ENCODE data around the gene KCNJ12. TPM values are rescaled to one million over a fixed set of nuclear protein-coding genes. Genes with fewer than 3 reads are reported as not detected.
A peak's percentile ranks its signal among the peaks of the same experiment; 100 is the strongest.
"Not testable (repeated sequence)": the region's sequence is repeated elsewhere in the genome, so short reads cannot be mapped to it uniquely, and the experiment has no call there.

Gene KCNJ12
- total RNA-seq, 4 donors from 2014 or later, result 0.94 to 1.7 TPM; not detected in 2

GRCh38 chr17:21425321-21425720 lies 49.2 kb downstream of the KCNJ12 start:
- H3K36me3 ChIP-seq, result no peaks in the 10 kb centered on the region

DNA sequence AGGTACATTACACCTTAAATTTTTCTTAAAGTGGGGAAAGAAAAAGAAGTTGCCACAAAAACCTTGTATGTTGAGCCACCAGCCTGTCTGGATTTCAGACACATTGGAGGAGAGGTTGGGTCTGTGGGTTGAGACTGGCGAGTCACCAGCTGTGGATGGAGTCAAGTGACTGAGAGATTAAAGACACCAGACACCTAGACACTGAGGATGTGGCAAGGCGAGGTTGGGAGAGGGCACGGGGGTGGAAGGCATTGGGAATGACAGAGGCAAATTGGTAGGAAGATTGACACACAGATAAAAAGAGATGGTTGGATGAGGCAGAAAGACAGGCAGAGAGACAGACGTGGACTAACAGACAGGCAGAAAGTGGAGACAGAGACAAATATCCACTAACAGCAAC lies 49.6 kb downstream of the KCNJ12 start:
- Histone ChIP-seq H3K27ac (no peak overlapping the region), H3K36me3 (no peaks in the 10 kb centered on the region), H3K4me1 (no peaks in the 10 kb centered on the region), H3K9me3 (no peaks in the 10 kb centered on the region), H3K4me3 (no peak overlapping the region), H3K27me3 (no peaks in the 10 kb centered on the region)
- no peak for TF ChIP-seq POLR2A (IDR thresholded peaks at IDR 0.05)
- TF ChIP-seq, protein P1, sequence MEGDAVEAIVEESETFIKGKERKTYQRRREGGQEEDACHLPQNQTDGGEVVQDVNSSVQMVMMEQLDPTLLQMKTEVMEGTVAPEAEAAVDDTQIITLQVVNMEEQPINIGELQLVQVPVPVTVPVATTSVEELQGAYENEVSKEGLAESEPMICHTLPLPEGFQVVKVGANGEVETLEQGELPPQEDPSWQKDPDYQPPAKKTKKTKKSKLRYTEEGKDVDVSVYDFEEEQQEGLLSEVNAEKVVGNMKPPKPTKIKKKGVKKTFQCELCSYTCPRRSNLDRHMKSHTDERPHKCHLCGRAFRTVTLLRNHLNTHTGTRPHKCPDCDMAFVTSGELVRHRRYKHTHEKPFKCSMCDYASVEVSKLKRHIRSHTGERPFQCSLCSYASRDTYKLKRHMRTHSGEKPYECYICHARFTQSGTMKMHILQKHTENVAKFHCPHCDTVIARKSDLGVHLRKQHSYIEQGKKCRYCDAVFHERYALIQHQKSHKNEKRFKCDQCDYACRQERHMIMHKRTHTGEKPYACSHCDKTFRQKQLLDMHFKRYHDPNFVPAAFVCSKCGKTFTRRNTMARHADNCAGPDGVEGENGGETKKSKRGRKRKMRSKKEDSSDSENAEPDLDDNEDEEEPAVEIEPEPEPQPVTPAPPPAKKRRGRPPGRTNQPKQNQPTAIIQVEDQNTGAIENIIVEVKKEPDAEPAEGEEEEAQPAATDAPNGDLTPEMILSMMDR (IDR thresholded peaks at IDR 0.05), result no peak
- DNase-seq, result no peak

More at GRCh38 chr17:21425321-21425720, 49.2 kb downstream of the KCNJ12 start:
- Histone ChIP-seq H3K27ac (no peak overlapping the region), H3K27me3 (no peaks in the 10 kb centered on the region), H3K4me3 (no peak overlapping the region), H3K4me1 (no peaks in the 10 kb centered on the region), H3K9me3 (no peaks in the 10 kb centered on the region)
- TF ChIP-seq, protein P1 (IDR thresholded peaks at IDR 0.05), result no peak
- TF ChIP-seq POLR2A (IDR thresholded peaks at IDR 0.05), result no peak
- DNase-seq, result no peak

DNA sequence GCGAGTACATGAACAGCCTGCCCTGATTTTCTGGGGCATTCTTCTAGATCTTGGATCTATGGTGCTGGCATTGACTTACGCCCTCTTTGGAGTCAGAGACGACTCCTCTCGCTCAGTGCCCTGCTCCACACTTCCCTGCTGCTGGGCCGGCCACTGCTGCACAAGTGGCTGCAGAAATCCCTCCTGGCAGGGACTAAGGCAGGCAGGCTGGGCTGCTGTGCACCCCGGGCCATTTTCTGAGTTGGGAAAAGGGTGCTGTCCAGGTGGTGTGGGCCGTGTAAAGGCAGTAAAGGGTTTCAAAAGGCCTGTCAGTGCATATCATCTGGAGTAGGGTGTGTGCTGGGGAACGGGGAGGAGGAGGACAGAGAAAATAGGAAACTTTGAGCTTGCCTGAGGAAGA lies 50.1 kb downstream of the KCNJ12 start:
- H3K9me3 ChIP-seq, H3K36me3 ChIP-seq, H3K27me3 ChIP-seq, H3K4me3 ChIP-seq, H3K4me1 ChIP-seq, H3K27ac ChIP-seq, DNase-seq: not testable (repeated sequence)

GRCh38 chr17:21426876-21427275 lies 50.7 kb downstream of the KCNJ12 start:
- not testable (repeated sequence) for H3K27me3 ChIP-seq, H3K4me1 ChIP-seq, H3K27ac ChIP-seq, H3K9me3 ChIP-seq, DNase-seq, H3K36me3 ChIP-seq, H3K4me3 ChIP-seq

DNA sequence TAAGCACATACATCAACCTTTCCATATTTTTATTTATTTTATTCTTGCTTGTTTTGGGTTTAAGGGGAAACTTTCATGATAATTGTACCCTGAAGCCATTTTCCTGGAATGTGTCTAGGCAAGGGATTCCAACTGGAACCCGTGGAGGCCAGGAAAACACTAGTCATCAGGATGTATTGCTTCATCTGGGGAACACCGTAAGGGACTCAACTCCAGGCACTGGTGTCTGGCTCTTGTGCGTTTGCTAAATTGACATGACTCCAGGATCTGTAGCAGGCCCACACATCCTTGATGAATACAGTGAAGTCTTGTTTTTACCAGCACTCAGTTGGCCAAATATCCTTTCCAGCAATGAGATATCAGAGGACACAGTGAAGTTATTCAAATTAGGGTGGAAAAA lies 51.6 kb downstream of the KCNJ12 start:
- not testable (repeated sequence) for DNase-seq, H3K4me1 ChIP-seq, H3K9me3 ChIP-seq, H3K36me3 ChIP-seq, H3K27me3 ChIP-seq, H3K4me3 ChIP-seq, H3K27ac ChIP-seq

DNA sequence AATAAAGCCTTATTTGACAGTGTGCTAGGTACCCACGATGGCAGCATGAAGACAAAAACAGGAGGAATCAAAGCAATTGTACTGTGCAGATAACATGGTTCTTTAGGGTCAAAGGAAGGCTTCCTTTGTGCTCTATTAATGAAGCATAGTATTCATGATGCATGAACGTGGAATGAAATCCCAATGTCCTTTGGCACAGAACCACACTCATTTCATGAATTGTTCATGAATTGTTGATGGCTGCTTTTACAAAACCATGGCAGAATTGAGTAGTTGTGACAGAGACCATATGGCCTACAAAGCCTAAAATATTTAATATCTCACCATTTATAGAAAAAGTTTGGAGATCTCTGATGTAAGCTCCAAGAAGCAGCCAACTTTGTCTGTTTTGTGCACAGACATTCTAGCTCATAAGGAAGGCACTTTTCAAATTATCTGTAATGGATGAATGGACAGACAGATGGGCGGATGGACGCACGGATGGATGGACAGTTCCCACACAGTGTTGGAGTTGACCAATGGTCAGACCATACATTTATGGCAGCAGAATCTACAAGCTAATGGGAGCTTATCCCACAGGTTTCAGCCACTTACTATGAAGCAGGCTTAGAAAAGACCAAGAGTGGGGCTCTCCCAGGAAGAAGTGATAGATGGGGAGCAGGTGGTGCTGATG lies 52.7 kb downstream of the KCNJ12 start:
- H3K27ac ChIP-seq, H3K4me1 ChIP-seq, H3K9me3 ChIP-seq, DNase-seq, H3K27me3 ChIP-seq, H3K4me3 ChIP-seq, H3K36me3 ChIP-seq: not testable (repeated sequence)

DNA sequence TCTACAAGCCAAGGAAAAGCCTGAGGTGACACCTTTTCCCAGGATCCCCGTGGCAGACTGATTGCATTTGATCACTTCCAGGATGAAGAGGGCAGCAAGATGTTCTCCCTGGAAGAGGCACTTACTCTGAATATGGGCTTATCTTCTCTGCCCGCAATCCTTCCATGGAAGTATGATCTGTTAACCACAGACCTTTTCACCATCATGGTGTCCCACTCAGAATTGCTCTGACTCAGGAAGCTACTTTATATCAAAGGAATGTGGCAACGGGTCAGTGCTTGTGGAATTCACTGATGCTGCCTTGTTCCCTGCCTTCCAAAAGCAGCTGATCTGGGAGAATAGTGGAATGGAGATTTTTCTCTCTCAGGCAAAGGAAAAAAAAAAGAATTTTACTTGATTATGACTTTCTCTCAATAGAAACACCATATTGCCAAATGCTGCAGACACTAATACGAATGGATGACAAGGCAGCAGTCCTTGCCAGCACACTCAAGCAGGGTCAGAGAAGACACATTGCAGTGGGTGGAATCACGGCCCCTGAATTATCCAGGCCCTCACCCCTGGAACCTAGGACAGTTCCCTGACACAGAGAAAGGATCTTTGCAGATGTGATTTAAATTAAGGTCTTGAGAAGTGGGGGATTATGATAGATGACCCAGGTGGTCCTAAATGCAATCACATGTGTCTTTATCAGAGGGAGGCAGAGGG lies 53.9 kb downstream of the KCNJ12 start:
- not testable (repeated sequence) for H3K36me3 ChIP-seq, H3K9me3 ChIP-seq, H3K27ac ChIP-seq, H3K4me3 ChIP-seq, DNase-seq, H3K4me1 ChIP-seq, H3K27me3 ChIP-seq

DNA sequence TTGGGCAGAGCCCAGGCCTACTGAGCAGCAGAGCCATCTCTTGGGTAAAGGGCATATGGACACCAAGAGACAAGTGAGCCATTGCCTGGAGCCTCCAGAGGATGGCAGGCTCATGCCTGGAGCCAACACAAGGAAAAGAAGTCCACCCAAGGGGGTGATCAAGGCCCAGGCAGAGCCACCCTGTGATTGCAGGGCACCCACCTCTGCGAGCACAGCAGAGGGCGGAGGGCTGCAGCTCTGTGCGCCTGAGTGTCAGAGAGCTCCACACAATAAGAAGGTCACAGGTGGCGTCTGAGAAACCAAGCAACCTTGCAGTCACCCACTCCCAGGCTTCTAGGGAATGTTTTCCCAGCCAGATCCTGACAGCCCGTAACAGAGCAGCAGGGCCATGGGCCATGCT lies 57.8 kb downstream of the KCNJ12 start:
- not testable (repeated sequence) for H3K4me3 ChIP-seq, H3K27me3 ChIP-seq, H3K36me3 ChIP-seq, H3K9me3 ChIP-seq, H3K27ac ChIP-seq, H3K4me1 ChIP-seq
- DNase-seq, result peak in 1 of 3 donors; percentile 15

- not testable (repeated sequence) for H3K36me3 ChIP-seq, DNase-seq, H3K4me3 ChIP-seq, H3K9me3 ChIP-seq, H3K4me1 ChIP-seq, H3K27me3 ChIP-seq, H3K27ac ChIP-seq
Measured at GRCh38 chr17:21434976-21435375, 58.8 kb downstream of the KCNJ12 start.

DNA sequence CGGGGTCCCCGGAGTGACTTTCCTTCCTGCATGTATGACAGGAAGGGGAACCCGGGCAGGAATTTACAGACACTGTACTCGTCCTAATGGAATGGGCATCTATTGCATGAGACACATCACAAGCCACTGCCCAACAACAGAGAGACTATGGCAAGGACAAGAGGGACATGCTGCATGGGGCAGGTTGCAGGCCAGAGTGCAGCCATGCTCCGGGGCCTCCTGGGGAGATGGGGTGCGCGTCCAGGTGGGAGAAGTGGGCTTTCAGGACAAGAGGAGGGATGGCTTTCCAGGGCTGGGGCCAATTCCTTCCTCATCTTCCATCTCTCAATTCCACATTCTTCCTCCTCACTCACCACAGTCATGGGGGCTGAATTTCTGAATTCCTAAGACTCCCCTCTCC lies 60.3 kb downstream of the KCNJ12 start:
- H3K36me3 ChIP-seq, H3K4me3 ChIP-seq, H3K27ac ChIP-seq, H3K4me1 ChIP-seq, H3K27me3 ChIP-seq, H3K9me3 ChIP-seq, DNase-seq: not testable (repeated sequence)

DNA sequence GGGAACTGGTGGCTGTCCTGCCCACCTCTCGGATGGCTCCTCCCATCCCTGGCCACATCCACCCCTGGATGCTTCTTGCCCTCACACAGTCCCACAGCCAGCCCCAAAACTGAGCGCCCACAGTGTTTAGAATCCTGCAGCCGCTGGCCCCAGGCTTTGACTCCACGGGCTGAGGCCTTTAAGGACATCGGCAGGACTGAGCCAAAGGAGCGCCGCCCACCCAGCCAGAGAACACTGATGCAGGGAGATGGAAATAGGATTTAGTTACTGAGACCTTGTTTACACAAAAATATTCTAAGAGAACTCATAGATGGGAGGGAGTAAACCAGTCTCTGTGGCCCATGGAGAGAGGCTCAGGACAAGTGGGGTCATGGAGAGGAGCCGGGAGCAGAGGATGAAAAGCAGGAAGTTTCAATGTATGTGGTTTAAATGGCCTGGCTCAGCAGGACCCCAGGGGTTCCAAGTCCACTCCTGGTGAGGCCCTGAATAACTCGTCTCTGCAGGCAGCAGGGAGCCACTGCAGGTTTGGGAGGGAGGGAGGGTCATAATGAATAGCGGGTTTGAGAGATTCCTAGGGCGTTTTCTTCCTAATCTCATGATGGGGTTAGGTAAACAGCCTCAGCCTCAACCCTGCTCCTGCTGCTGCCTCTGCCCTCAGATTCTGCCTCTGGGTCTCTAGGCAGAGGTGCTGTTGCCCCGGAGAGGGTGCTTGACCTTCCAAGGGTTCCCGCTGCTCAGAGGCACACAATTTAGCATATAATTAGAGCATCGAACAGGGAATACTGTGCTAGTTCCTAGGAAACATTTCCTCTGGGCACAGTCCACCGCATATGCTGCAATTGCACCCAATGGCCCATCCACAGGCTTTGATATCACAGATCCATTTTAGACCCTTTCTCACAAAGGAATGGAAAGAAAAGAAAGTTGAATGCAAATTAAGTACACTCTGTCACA lies 61.0 kb downstream of the KCNJ12 start:
- H3K36me3 ChIP-seq, H3K9me3 ChIP-seq, H3K27ac ChIP-seq, H3K4me1 ChIP-seq, H3K27me3 ChIP-seq, DNase-seq, H3K4me3 ChIP-seq: not testable (repeated sequence)

- DNase-seq, H3K4me3 ChIP-seq, H3K27ac ChIP-seq, H3K27me3 ChIP-seq, H3K36me3 ChIP-seq, H3K4me1 ChIP-seq, H3K9me3 ChIP-seq: not testable (repeated sequence)
Measured at GRCh38 chr17:21438316-21439014, 62.3 kb downstream of the KCNJ12 start.

Measured in Peyer's patch (tissue), 4 donors.